H1 (cell line): ENCODE measurements around the gene ULK1. TPM values are rescaled to one million over a fixed set of nuclear protein-coding genes. Genes with fewer than 3 reads are reported as not detected.
"Not testable (repeated sequence)": the region's sequence is repeated elsewhere in the genome, so short reads cannot be mapped to it uniquely, and the experiment has no call there.

ENCODE experiments used
- CTCF ChIA-PET: fragments of 300-600 bp; sonication (Branson Sonifier 250); formaldehyde crosslinking; loops from one replicate; lab custom pipeline; 2021; ENCODE audit not compliant: partially characterized antibody; lab: Charles Lee
- POLR2A ChIA-PET: fragments of 300-600 bp; sonication (Branson Sonifier 250); formaldehyde crosslinking; loops from one replicate; lab custom pipeline; 2021; ENCODE audit warnings: inconsistent platforms; ENCODE audit not compliant: partially characterized antibody; lab: Charles Lee
- DNase-seq, 2 experiments: peaks; one replicate each; pipeline versions ENCODE4 v3.0.0 to v3.0.0-alpha.2; 2010 to 2022; ENCODE audit warnings: low spot score in 2 of 2, low read depth in 1 of 2, mixed read lengths in 1 of 2
- FAIRE-seq: peaks from 2 replicates; lab custom pipeline; 2011; peaks lifted over from hg19 to GRCh38; lab: Jason Lieb, UNC
- H2AFZ ChIP-seq: 2 replicates; pipeline ENCODE4 v1.8.1; 2012; ENCODE audit warnings: low read length, inconsistent platforms
- H2AK5ac ChIP-seq: 2 replicates; pipeline ENCODE4 v1.6.1; 2013; ENCODE audit warnings: low read depth, low read length
- H2BK120ac ChIP-seq: replicated peaks from 2 replicates; pipeline ENCODE3; 2013; ENCODE audit warnings: low read depth, low read length, inconsistent platforms
- H2BK12ac ChIP-seq: 2 replicates; pipeline ENCODE4 v1.6.1; 2013; ENCODE audit warnings: low read depth, low read length
- H2BK15ac ChIP-seq: 2 replicates; pipeline ENCODE4 v1.6.1; 2013; ENCODE audit warnings: low read length
- H2BK20ac ChIP-seq: 2 replicates; pipeline ENCODE4 v1.6.1; 2013; ENCODE audit warnings: low read length
- H2BK5ac ChIP-seq: 2 replicates; pipeline ENCODE4 v1.6.1; 2013; ENCODE audit warnings: low read depth, low read length
- H3K14ac ChIP-seq: 2 replicates; pipeline ENCODE4 v1.6.1; 2013; ENCODE audit warnings: inconsistent platforms; ENCODE audit not compliant: insufficient read length
- H3K18ac ChIP-seq: 2 replicates; pipeline ENCODE4 v1.6.1; 2013; ENCODE audit warnings: low read length; ENCODE audit errors: extremely low read depth
- H3K23ac ChIP-seq: 2 replicates; pipeline ENCODE4 v1.6.1; 2013; ENCODE audit warnings: inconsistent platforms; ENCODE audit not compliant: insufficient read length
- H3K23me2 ChIP-seq: 2 replicates; pipeline ENCODE4 v1.6.1; 2013; ENCODE audit warnings: low read depth, low read length
- H3K27ac ChIP-seq: 2 replicates; pipeline ENCODE4 v1.6.1; 2011; ENCODE audit warnings: low read depth, low read length, inconsistent platforms
- H3K27me3 ChIP-seq, 4 experiments: replicated peaks in 1 of 4; 1 replicate in 1 of 4; 2 replicates in 3 of 4; pipeline versions ENCODE4 v1.6.1 to v1.8.1; 2011 to 2013; ENCODE audit warnings: low read length in 3 of 4, mild to moderate bottlenecking in 3 of 4, inconsistent platforms in 2 of 4, mixed read lengths in 2 of 4, moderate library complexity in 1 of 4; ENCODE audit not compliant: control insufficient read depth in 3 of 4, insufficient read depth in 3 of 4; ENCODE audit errors: extremely low read depth in 1 of 4
- H3K36me3 ChIP-seq, 4 experiments: 2 replicates each; pipeline versions ENCODE4 v1.6.1 to v1.8.1; 2011 to 2013; ENCODE audit warnings: mild to moderate bottlenecking in 4 of 4, low read length in 3 of 4, moderate library complexity in 2 of 4, control low read depth in 1 of 4, inconsistent platforms in 1 of 4; ENCODE audit not compliant: insufficient read depth in 4 of 4, control insufficient read depth in 2 of 4
- H3K4ac ChIP-seq: replicated peaks from 2 replicates; pipeline ENCODE3; 2013; ENCODE audit warnings: low read length, low read depth, mixed read lengths, inconsistent platforms; ENCODE audit not compliant: insufficient read length
- H3K4me1 ChIP-seq, 4 experiments: replicated peaks in 1 of 4; 1 replicate in 1 of 4; 2 replicates in 3 of 4; pipeline versions ENCODE4 v1.6.1 to v1.8.1; 2011 to 2013; ENCODE audit warnings: low read length in 3 of 4, inconsistent platforms in 2 of 4, mixed read lengths in 1 of 4; ENCODE audit not compliant: insufficient read depth in 4 of 4, control insufficient read depth in 3 of 4
- H3K4me2 ChIP-seq, 2 experiments: 2 replicates each; pipeline versions ENCODE4 v1.6.1 to v1.8.1; 2011 to 2013; ENCODE audit warnings: low read depth in 2 of 2, low read length in 2 of 2, control low read depth in 1 of 2, inconsistent platforms in 1 of 2, mild to moderate bottlenecking in 1 of 2; ENCODE audit not compliant: insufficient read depth in 1 of 2
- H3K4me3 ChIP-seq, 4 experiments: fragments of 200-600, 300-600 bp in 1 of 4; sonication (generic), shearing (Covaris generic), sonication (Bioruptor Twin) in 1 of 4; 2 replicates each; pipeline versions ENCODE4 v1.5.1 to v1.8.1; 2011 to 2016; ENCODE audit warnings: low read length in 4 of 4, low read depth in 3 of 4, control low read depth in 2 of 4, inconsistent platforms in 2 of 4, mild to moderate bottlenecking in 2 of 4, mixed read lengths in 1 of 4, moderate library complexity in 1 of 4; ENCODE audit not compliant: insufficient read depth in 2 of 4; ENCODE audit errors: extremely low read depth in 1 of 4
- H3K56ac ChIP-seq: replicated peaks from 2 replicates; pipeline ENCODE3; 2013; ENCODE audit warnings: low read depth, mild to moderate bottlenecking, mixed read lengths, low read length, inconsistent platforms; ENCODE audit not compliant: insufficient read length
- H3K79me1 ChIP-seq: 2 replicates; pipeline ENCODE4 v1.6.1; 2013; ENCODE audit warnings: low read depth, low read length, control low read depth
- H3K79me2 ChIP-seq, 2 experiments: 2 replicates each; pipeline versions ENCODE4 v1.6.1 to v1.8.1; 2012 to 2013; ENCODE audit warnings: low read length in 2 of 2, mild to moderate bottlenecking in 2 of 2, inconsistent platforms in 1 of 2; ENCODE audit not compliant: insufficient read depth in 2 of 2, control insufficient read depth in 1 of 2
- H3K9ac ChIP-seq, 4 experiments: replicated peaks in 1 of 4; 1 replicate in 1 of 4; 2 replicates in 3 of 4; pipeline versions ENCODE4 v1.6.1 to v1.8.1; 2011 to 2013; ENCODE audit warnings: low read depth in 3 of 4, low read length in 3 of 4, control low read depth in 2 of 4, mild to moderate bottlenecking in 2 of 4, moderate library complexity in 2 of 4, inconsistent platforms in 1 of 4; ENCODE audit errors: extremely low read depth in 1 of 4
- H3K9me3 ChIP-seq, 2 experiments: 2 replicates each; pipeline versions ENCODE4 v1.6.1 to v1.8.1; 2012 to 2013; ENCODE audit warnings: mild to moderate bottlenecking in 2 of 2, moderate library complexity in 2 of 2, control low read depth in 1 of 2, inconsistent platforms in 1 of 2, low read depth in 1 of 2, low read length in 1 of 2, mixed read lengths in 1 of 2; ENCODE audit not compliant: insufficient read depth in 2 of 2
- H4K20me1 ChIP-seq, 2 experiments: replicated peaks in 1 of 2; 2 replicates each; pipeline versions ENCODE3 to v1.8.1; 2011 to 2013; ENCODE audit warnings: inconsistent platforms in 2 of 2, low read length in 2 of 2, mild to moderate bottlenecking in 1 of 2; ENCODE audit not compliant: insufficient read depth in 2 of 2, control insufficient read depth in 1 of 2
- H4K5ac ChIP-seq: 2 replicates; pipeline ENCODE4 v1.6.1; 2013; ENCODE audit warnings: low read length, low read depth, mixed read lengths, inconsistent platforms; ENCODE audit not compliant: insufficient read length
- H4K8ac ChIP-seq: 2 replicates; pipeline ENCODE4 v1.8.0; 2013; ENCODE audit warnings: mild to moderate bottlenecking, moderate library complexity, low read length, inconsistent platforms; ENCODE audit not compliant: insufficient read depth; ENCODE audit errors: extremely low read depth
- H4K91ac ChIP-seq: replicated peaks from 2 replicates; pipeline ENCODE3; 2013; ENCODE audit warnings: low read length, mixed read lengths, inconsistent platforms; ENCODE audit not compliant: insufficient read length
- whole genome bisulfite sequencing, 2 experiments: shearing (Covaris generic) in 1 of 2; methylation state at CpG; one replicate each; pipeline versions ENCODE4 v1.1.6 to v1.1.7; 2013 to 2015; ENCODE audit warnings: low lambda C conversion rate in 2 of 2, mixed read lengths in 2 of 2, inconsistent platforms in 1 of 2, low coverage in 1 of 2, missing lambda C conversion rate in 1 of 2; ENCODE audit not compliant: insufficient replicate concordance in 2 of 2, insufficient coverage in 1 of 2, insufficient read length in 1 of 2; ENCODE audit errors: extremely low coverage in 1 of 2, missing lambda C conversion rate in 1 of 2; 5-methylcytosine and 5-hydroxymethylcytosine counted together
- polyA plus RNA-seq, 7 experiments: library from polyadenylated mRNA; depleted of rRNA in 3 of 7; stranded (reverse) in 5 of 7; unstranded in 2 of 7; fragments of >200 nt in 5 of 7; fragments of 200-250 nt in 2 of 7; gene quantifications; 1 replicate in 5 of 7; 2 replicates in 1 of 7; 4 replicates in 1 of 7; pipeline versions ENCODE4 v1.2.1 to v1.2.3, GENCODE V29; 2011 to 2013; ENCODE audit warnings: missing spikeins in 2 of 7, mixed read lengths in 2 of 7
- total RNA-seq: library from RNA; stranded (reverse); fragmentation: NEBNext Ultra II Directional; extraction: Animal tissue kit (Norgen Biotek cat#: 25700); gene quantifications from 2 replicates; pipeline ENCODE4 v1.2.1, GENCODE V29; 2021

Gene ULK1
- total and polyA plus RNA-seq, 2 of the 8 experiments (the other 6 are each of a cell fraction or from before 2014, with no cell fraction given), result 13.0 to 44.1 TPM

- DNase-seq, H4K8ac ChIP-seq, H3K36me3 ChIP-seq, FAIRE-seq, H3K23ac ChIP-seq, H2AFZ ChIP-seq, H3K4me1 ChIP-seq, H2AK5ac ChIP-seq, H3K9ac ChIP-seq, H3K4ac ChIP-seq, H3K4me3 ChIP-seq, H3K14ac ChIP-seq, H4K91ac ChIP-seq, H3K27me3 ChIP-seq, H4K5ac ChIP-seq, H3K27ac ChIP-seq, H4K20me1 ChIP-seq, H3K4me2 ChIP-seq, H3K79me2 ChIP-seq, H3K9me3 ChIP-seq, H3K56ac ChIP-seq, H3K23me2 ChIP-seq, CTCF ChIA-PET, H3K18ac ChIP-seq, H2BK15ac ChIP-seq, H2BK12ac ChIP-seq, H2BK120ac ChIP-seq, POLR2A ChIA-PET, H2BK5ac ChIP-seq, H2BK20ac ChIP-seq, H3K79me1 ChIP-seq: not testable (repeated sequence)
- WGBS, 2 experiments, result 88% methylated on average over 6 of the region's 6 CpGs; no CpG with 5 or more reads in 1 of the 2 experiments
Measured at GRCh38 chr12:131874972-131875371, 19.4 kb upstream of the ULK1 start.

GRCh38 chr12:131877216-131877615 lies 17.2 kb upstream of the ULK1 start:
- H3K4me2 ChIP-seq, H3K27ac ChIP-seq, H3K4ac ChIP-seq, H4K91ac ChIP-seq, H2BK15ac ChIP-seq, H2BK20ac ChIP-seq, H3K36me3 ChIP-seq, H2BK120ac ChIP-seq, POLR2A ChIA-PET, H3K23ac ChIP-seq, DNase-seq, H3K23me2 ChIP-seq, H3K14ac ChIP-seq, H4K8ac ChIP-seq, H4K5ac ChIP-seq, H3K27me3 ChIP-seq, H3K9ac ChIP-seq, H3K56ac ChIP-seq, H4K20me1 ChIP-seq, H3K18ac ChIP-seq, H3K79me1 ChIP-seq, H3K4me1 ChIP-seq, H2BK5ac ChIP-seq, H3K9me3 ChIP-seq, H3K4me3 ChIP-seq, CTCF ChIA-PET, FAIRE-seq, H2AK5ac ChIP-seq, H2AFZ ChIP-seq, H3K79me2 ChIP-seq, H2BK12ac ChIP-seq: not testable (repeated sequence)
- 92% methylated on average over 10 of the region's 10 CpGs; no CpG with 5 or more reads in 1 of the 2 experiments for WGBS, 2 experiments
